ENCODE data around the gene MOSPD3. TPM values are rescaled to one million over a fixed set of nuclear protein-coding genes. Genes with fewer than 3 reads are reported as not detected.
"Not testable (repeated sequence)": the region's sequence is repeated elsewhere in the genome, so short reads cannot be mapped to it uniquely, and the experiment has no call there.

Gene MOSPD3, protein sequence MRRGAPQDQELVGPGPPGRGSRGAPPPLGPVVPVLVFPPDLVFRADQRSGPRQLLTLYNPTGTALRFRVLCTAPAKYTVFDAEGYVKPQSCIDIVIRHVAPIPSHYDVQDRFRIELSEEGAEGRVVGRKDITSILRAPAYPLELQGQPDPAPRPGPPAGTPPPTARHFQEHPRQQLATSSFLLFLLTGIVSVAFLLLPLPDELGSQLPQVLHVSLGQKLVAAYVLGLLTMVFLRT
- 10 to 100 TPM; 14.4 to 19.9 TPM for total RNA-seq

DNA sequence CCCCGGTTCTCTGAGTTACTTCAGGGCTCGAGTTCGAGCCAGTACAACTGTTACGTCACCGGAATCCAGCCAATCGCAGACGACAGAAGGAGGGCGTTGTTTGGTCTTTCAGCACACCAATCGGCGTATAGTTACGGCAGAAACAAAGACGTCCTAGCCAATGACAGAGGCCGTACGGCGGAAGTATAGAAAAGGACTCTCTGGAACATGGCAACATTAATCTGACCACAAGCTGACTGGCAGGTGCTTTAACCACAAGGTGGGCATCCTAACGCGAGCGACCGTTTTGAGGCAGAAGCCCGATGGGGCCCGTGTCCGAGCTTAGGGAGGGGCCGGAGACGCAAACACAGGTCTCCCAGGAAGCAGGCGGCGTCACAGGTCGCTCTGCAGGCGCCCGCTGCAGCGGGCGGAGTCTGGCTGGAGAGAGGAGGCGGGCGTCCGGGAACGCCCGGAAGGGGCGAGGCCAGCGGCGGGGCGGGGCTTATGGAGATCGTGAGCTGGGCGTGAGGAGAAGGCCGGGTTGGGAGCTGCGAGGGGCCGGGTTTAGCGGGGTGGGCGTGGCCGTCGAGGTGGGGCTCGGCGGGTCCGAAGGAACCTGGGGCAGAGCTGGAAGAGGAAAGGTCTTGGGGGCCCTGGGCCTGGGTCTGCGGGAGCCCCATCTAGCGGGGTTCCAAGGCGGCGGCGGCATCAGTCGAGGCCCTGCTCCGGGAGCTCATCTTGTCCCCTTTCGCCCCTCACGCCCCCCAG is at the start of gene MOSPD3:
TSS of gene MOSPD3 (plus strand) at position 558 of the 747 bp plus-strand sequence. CDS start 252 bp downstream, outside the sequence.
- intact Hi-C loops (cut with DNase I, micrococcal nuclease), result loop anchor here (1.0 to 5.0 kb wide), 17 partner anchors 8 to 435 kb away; partner anchors contain the start of genes FBXO24 (in 2 of the 2), GIGYF1 (in 2 of the 2), GNB2 (in 2 of the 2) and LRCH4 (in 2 of the 2)
- peaks cover 17% of the 10 kb centered on the region for H3K4me1 Mint-ChIP-seq
- no peaks in the 10 kb centered on the region for H3K9me3 Mint-ChIP-seq (ENCODE audit: low read depth)
- no peaks in the 10 kb centered on the region for H3K36me3 Mint-ChIP-seq (ENCODE audit: low read depth)
- peak within 1 kb of the TSS; percentile 83 for H3K4me3 Mint-ChIP-seq
- no peaks in the 10 kb centered on the region for H3K27me3 Mint-ChIP-seq
- ChIA-PET POLR2A (interaction anchor here (0.6 to 2.0 kb wide), 8 partner anchors 20 to 267 kb away, joined by 3 to 12 read pairs (median 4); partner anchors contain the start of genes FBXO24, GNB2, LRCH4 and POP7), CTCF (interaction anchor here (0.6 to 3.9 kb wide), 18 partner anchors 8 to 478 kb away, joined by 3 to 22 read pairs (median 5); partner anchors contain the start of genes FBXO24, LRCH4, PCOLCE and POP7)
- DNase-seq, result peak; percentile 99
- peak within 1 kb of the TSS; percentile 100 for H3K27ac Mint-ChIP-seq
- peak; percentile 94 for ATAC-seq

DNA sequence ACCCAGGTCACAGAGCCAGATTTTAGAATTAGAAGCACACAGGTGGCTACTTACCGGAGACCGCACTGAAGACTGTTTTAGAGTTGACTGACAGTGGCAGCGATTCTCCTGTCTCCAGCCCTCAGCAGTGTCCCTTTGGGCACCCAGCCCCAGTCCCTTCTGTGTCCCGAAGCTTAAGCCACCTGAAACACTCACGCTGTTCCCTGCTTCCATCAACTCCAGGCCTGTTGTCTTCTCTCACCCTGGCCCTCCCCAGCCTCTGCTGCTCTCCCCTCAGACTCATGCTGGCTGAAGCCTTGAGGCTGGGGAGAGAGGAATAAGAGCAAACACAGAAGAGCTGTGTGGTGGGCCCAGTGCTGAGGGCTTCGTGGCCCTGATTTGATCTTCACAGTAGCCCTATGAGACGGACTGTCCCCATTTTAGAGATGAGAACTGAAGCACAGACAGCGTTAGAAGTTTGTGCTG is 49.2 kb upstream of the MOSPD3 start:
- ChIA-PET CTCF (interaction anchor here (0.5 to 3.4 kb wide), 16 partner anchors 14 to 1474 kb away, joined by 3 to 28 read pairs (median 4); partner anchors contain the start of genes FBXO24 and LRCH4), POLR2A (no interaction called here)
- no peak for ATAC-seq
- DNase-seq, result no peak
- H3K9me3 Mint-ChIP-seq (ENCODE audit: low read depth), result no peaks in the 10 kb centered on the region
- H3K27me3 Mint-ChIP-seq, result no peaks in the 10 kb centered on the region
- H3K36me3 Mint-ChIP-seq (ENCODE audit: low read depth), result peaks cover 32% of the 10 kb centered on the region
- peaks cover 20% of the 10 kb centered on the region for H3K4me1 Mint-ChIP-seq
- no peak overlapping the region for H3K27ac Mint-ChIP-seq
- no peak overlapping the region for H3K4me3 Mint-ChIP-seq
- intact Hi-C loops (cut with DNase I, micrococcal nuclease), result loop anchor here (5.0 kb wide), 2 partner anchors 164 to 289 kb away; partner anchors contain the start of gene SLC12A9 (in 1 of the 2)

DNA sequence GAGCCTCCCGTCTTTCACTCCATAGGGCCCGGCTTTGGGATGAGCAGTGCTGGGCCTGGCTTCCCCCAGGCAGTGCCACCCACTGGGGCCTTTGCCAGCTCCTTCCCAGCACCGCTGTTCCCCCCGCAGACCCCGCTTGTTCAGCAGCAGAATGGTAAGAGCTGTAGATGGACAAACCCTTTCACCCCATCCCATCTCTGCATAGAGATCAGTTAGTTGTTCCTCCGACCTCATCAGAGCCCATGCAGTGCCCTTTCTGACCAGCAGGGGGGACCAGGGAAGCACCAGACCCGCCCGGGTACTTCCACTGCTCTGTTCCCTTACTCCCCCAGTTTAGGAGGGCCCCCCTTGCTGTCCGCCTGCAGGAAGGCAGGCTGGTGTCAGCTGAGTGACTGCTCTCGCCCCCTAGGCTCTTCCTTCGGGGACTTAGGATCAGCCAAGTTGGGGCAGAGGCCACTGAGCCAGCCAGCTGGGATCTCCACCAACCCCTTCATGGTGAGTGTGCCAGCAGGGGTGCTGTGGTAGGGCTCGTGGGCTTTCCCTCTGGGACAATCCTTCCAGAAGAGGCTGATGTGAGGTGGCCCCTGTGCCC is 48.4 kb upstream of the MOSPD3 start:
- H3K9me3 Mint-ChIP-seq (ENCODE audit: low read depth), result no peaks in the 10 kb centered on the region
- no peak overlapping the region for H3K27ac Mint-ChIP-seq
- DNase-seq (peak; percentile 91), ATAC-seq (peak; percentile 69)
- H3K27me3 Mint-ChIP-seq, result no peaks in the 10 kb centered on the region
- intact Hi-C loops (cut with DNase I, micrococcal nuclease), result loop anchor here (1.0 to 5.0 kb wide), 4 partner anchors 127 to 288 kb away; partner anchors contain the start of gene SLC12A9 (in 1 of the 2)
- POLR2A ChIA-PET, result interaction anchor here (0.7 kb wide), 1 partner anchor 22 kb away, joined by 3 read pairs; the partner anchor contains the start of gene FBXO24
- H3K36me3 Mint-ChIP-seq (ENCODE audit: low read depth), result peaks cover 32% of the 10 kb centered on the region
- CTCF ChIA-PET, result interaction anchor here (0.5 to 3.4 kb wide), 22 partner anchors 9 to 1888 kb away, joined by 3 to 28 read pairs (median 4); partner anchors contain the start of genes FBXO24, LRCH4, POP7 and TSC22D4
- peaks cover 24% of the 10 kb centered on the region for H3K4me1 Mint-ChIP-seq
- no peak overlapping the region for H3K4me3 Mint-ChIP-seq

GRCh38 chr7:100564405-100564804 is 47.9 kb upstream of the MOSPD3 start:
- POLR2A ChIA-PET, result interaction anchor here (0.7 kb wide), 1 partner anchor 22 kb away, joined by 3 read pairs; the partner anchor contains the start of gene FBXO24
- not testable (repeated sequence) for ATAC-seq; DNase-seq; H3K4me3 Mint-ChIP-seq; H3K27ac Mint-ChIP-seq; H3K27me3 Mint-ChIP-seq; H3K9me3 Mint-ChIP-seq (ENCODE audit: low read depth)
- Mint-ChIP-seq H3K4me1 (peaks cover 24% of the 10 kb centered on the region), H3K36me3 (ENCODE audit: low read depth) (peaks cover 27% of the 10 kb centered on the region)
- CTCF ChIA-PET, result interaction anchor here (0.6 to 3.4 kb wide), 18 partner anchors 10 to 1888 kb away, joined by 3 to 28 read pairs (median 5); partner anchors contain the start of genes FBXO24, LRCH4, POP7 and TSC22D4
- intact Hi-C loops (cut with DNase I, micrococcal nuclease), result loop anchor here (1.0 to 5.0 kb wide), 4 partner anchors 127 to 288 kb away; partner anchors contain the start of gene SLC12A9 (in 1 of the 2)

DNA sequence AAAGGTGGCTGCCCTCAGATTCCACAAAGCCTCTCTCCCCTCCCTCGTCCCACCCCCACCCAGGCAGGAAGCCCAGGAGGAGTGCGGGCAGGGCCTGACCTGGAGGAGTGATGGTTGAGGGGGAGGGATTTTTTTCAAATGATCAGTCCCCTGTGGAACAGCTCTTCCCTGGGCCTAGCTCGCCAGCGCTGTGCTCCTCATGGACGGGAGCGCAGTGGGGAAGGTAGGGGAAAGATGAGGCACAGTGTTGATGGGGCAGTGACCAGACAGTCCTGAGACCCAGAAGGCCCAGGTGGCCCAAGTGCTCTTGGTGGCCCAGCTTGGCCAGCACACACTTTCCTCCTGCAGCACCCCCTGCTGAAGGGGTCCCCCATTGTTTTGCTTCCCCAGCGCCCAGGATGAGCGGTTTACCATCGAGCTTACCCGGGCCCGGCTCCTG is 47.2 kb upstream of the MOSPD3 start:
- POLR2A ChIA-PET, result no interaction called here
- H3K4me1 Mint-ChIP-seq, result peaks cover 27% of the 10 kb centered on the region
- H3K36me3 Mint-ChIP-seq (ENCODE audit: low read depth), result peaks cover 27% of the 10 kb centered on the region
- H3K4me3 Mint-ChIP-seq, result no peak overlapping the region
- no peaks in the 10 kb centered on the region for H3K9me3 Mint-ChIP-seq (ENCODE audit: low read depth)
- ATAC-seq, result no peak
- CTCF ChIA-PET, result interaction anchor here (0.6 to 3.4 kb wide), 11 partner anchors 10 to 160 kb away, joined by 3 to 28 read pairs (median 5); no protein-coding TSS in a partner anchor
- intact Hi-C loops (cut with DNase I, micrococcal nuclease), result no loop called here
- DNase-seq, result no peak
- H3K27ac Mint-ChIP-seq, result no peak overlapping the region
- no peaks in the 10 kb centered on the region for H3K27me3 Mint-ChIP-seq

DNA sequence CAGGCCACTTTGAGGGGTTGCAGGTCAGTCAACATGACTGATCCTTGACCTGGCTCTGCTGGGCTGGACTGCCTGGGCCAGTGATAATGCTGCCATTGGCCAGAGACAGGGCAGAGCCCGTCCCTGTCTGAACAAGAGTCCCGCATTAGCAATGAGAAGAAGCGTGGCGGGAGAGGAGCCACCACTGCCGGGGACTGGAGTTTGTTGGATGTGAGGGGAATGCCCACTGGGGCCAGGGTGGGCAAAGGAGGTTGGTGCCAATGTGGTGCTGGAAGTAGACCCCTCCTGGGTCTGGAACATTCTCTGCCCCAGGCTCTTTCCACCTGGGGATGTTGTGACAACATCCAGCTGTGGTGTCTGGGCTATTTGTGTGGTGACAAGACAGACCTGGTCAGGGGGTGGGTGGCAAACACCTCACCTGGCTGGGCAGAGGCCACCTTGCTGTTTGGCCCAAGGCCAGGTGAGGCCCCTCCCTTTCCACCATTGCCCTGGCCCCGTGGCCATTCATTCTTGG is 46.3 kb upstream of the MOSPD3 start:
- POLR2A ChIA-PET, result interaction anchor here (0.7 kb wide), 1 partner anchor 121 kb away, joined by 4 read pairs; no protein-coding TSS in a partner anchor
- no peak overlapping the region for H3K27ac Mint-ChIP-seq

DNA sequence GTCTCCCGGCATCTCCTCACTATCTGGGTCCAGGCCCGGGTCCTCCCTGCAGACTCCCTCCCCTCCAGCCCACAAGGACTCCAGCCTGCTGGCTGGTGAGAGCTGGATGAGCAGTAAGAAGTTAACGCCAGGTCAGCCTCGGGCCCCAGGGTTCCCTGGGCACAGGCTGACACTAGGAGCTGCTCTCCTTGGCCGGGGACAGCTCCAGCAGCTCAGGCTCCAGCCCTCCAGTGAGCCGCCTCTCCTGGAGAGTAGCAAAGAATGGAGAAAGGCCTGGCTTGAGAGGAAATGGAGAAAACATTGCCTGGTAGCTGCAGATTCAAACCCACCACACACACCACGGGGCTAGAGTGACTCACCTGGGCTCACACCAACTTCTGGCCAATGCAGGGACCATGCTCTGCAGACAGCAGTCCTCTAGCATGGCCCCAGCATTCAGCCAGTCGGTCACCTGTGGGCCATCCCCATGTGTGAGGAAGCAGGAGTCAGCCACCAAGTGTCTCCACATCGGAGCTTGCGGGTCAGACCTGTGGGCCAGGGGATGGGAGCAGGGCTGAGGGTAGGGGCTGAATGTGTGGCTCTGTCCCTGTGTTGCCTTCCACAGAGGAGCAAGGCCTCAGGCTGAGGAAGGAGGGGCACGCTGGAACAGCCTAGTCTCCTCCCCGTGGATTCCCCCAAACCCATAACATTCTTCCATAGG is 45.2 kb upstream of the MOSPD3 start:
- CTCF ChIA-PET, result interaction anchor here (1.1 to 1.3 kb wide), 2 partner anchors 19 to 70 kb away, joined by 3 to 7 read pairs; partner anchors contain the start of genes FBXO24 and LRCH4
- no peak overlapping the region for H3K27ac Mint-ChIP-seq
- DNase-seq (no peak), ATAC-seq (no peak)
- H3K4me1 Mint-ChIP-seq, result peaks cover 41% of the 10 kb centered on the region
- H3K36me3 Mint-ChIP-seq (ENCODE audit: low read depth), result peaks cover 31% of the 10 kb centered on the region
- no peaks in the 10 kb centered on the region for H3K27me3 Mint-ChIP-seq
- H3K4me3 Mint-ChIP-seq, result no peak overlapping the region
- H3K9me3 Mint-ChIP-seq (ENCODE audit: low read depth), result no peaks in the 10 kb centered on the region
- intact Hi-C loops (cut with DNase I, micrococcal nuclease), result no loop called here
- POLR2A ChIA-PET, result interaction anchor here (0.5 kb wide), 1 partner anchor 19 kb away, joined by 3 read pairs; the partner anchor contains the start of gene FBXO24

More for the DNA sequence above, 46.3 kb upstream of the MOSPD3 start:
- intact Hi-C loops (cut with DNase I, micrococcal nuclease), result no loop called here
- Mint-ChIP-seq H3K27me3 (no peaks in the 10 kb centered on the region), H3K9me3 (ENCODE audit: low read depth) (no peaks in the 10 kb centered on the region), H3K4me1 (peaks cover 33% of the 10 kb centered on the region), H3K4me3 (no peak overlapping the region), H3K36me3 (ENCODE audit: low read depth) (peaks cover 26% of the 10 kb centered on the region)
- DNase-seq, result no peak
- CTCF ChIA-PET, result interaction anchor here (0.7 to 3.4 kb wide), 6 partner anchors 17 to 126 kb away, joined by 3 to 28 read pairs (median 4); no protein-coding TSS in a partner anchor
- ATAC-seq, result no peak

GRCh38 chr7:100567751-100568175 is 44.6 kb upstream of the MOSPD3 start:
- CTCF ChIA-PET, result interaction anchor here (1.3 to 1.5 kb wide), 2 partner anchors 8 to 19 kb away, joined by 5 to 7 read pairs; partner anchors contain the start of genes FBXO24 and LRCH4
- no peak overlapping the region for H3K4me3 Mint-ChIP-seq

DNA sequence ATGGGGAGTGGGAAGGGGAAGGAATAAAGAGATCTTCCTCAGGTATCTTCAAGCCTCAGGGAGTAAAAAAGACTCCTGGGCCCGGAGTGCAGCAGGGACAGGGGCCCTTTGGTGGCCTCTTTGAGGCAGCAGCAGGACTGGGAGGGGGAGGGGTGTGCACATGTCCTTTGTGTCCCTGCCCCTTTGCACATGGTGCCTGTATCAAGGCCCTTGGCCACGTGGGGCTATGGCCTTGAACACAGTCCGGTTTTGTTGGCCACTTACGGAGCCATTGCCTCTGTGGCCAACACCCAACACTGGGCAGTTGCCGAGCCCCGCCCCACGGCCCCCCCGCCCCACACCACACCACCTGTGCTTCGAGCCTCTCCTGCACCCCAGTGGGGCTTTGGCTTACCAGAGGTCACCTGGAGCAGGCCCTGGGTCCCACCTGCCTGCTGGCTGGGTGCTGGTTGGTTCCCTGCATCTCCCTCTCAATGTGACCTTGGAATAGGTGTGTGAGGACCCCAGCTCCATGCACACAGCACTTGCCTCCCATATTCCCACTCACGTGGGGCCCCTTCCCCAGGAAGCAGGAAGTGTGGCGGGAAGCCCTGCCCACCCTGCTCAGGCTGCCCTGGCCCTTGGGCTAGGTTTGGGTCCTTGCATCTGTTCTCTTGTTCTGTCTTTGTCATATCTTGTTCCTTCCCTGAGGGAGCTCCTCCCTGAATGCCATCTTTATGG is 44.0 kb upstream of the MOSPD3 start:
- DNase-seq, result no peak
- ChIA-PET POLR2A (interaction anchor here (1.2 kb wide), 1 partner anchor 18 kb away, joined by 3 read pairs; the partner anchor contains the start of gene FBXO24), CTCF (interaction anchor here (0.7 to 1.5 kb wide), 3 partner anchors 9 to 67 kb away, joined by 3 to 5 read pairs (median 4); no protein-coding TSS in a partner anchor)
- Mint-ChIP-seq H3K9me3 (ENCODE audit: low read depth) (no peaks in the 10 kb centered on the region), H3K4me1 (peaks cover 41% of the 10 kb centered on the region), H3K27ac (peak overlapping the region; percentile 47), H3K36me3 (ENCODE audit: low read depth) (peaks cover 24% of the 10 kb centered on the region), H3K27me3 (no peaks in the 10 kb centered on the region), H3K4me3 (no peak overlapping the region)
- ATAC-seq, result no peak
- intact Hi-C loops (cut with DNase I, micrococcal nuclease), result loop anchor here in 1 of 2 experiments (2.0 kb wide), 1 partner anchor 14 kb away; no protein-coding TSS in a partner anchor

More at GRCh38 chr7:100567751-100568175, 44.6 kb upstream of the MOSPD3 start:
- Mint-ChIP-seq H3K36me3 (ENCODE audit: low read depth) (peaks cover 29% of the 10 kb centered on the region), H3K4me1 (peaks cover 41% of the 10 kb centered on the region), H3K27ac (peak overlapping the region; percentile 47), H3K9me3 (ENCODE audit: low read depth) (no peaks in the 10 kb centered on the region), H3K27me3 (no peaks in the 10 kb centered on the region)
- intact Hi-C loops (cut with DNase I, micrococcal nuclease), result loop anchor here in 1 of 2 experiments (2.0 kb wide), 1 partner anchor 15 kb away; no protein-coding TSS in a partner anchor
- DNase-seq (no peak), ATAC-seq (no peak)
- POLR2A ChIA-PET, result no interaction called here
